Esophagus muscularis mucosa (tissue), 4 donors: ENCODE results near the gene ACVRL1. TPM values are rescaled to one million over a fixed set of nuclear protein-coding genes. Genes with fewer than 3 reads are reported as not detected.

Experiments used
- DNase-seq: peaks from one replicate; pipeline ENCODE4 v3.0.0-alpha.2; 2017; ENCODE audit errors: extremely low spot score
- H3K27ac ChIP-seq, 4 donors: fragments of 200-600 bp; sonication (generic); replicated peaks in 1 of 4; 1 replicate in 3 of 4; 2 replicates in 1 of 4; pipeline ENCODE4 v1.5.1; 2016 to 2019; ENCODE audit warnings: mild to moderate bottlenecking in 1 of 4
- H3K27me3 ChIP-seq, 4 donors: fragments of 200-600 bp; sonication (generic); one replicate each; pipeline versions ENCODE4 v1.5.1 to v1.6.0; 2016 to 2019
- H3K36me3 ChIP-seq, 4 donors: fragments of 200-600 bp; sonication (generic); one replicate each; pipeline ENCODE4 v1.5.1; 2016 to 2019
- H3K4me1 ChIP-seq, 4 donors: fragments of 200-600 bp; sonication (generic); one replicate each; pipeline ENCODE4 v1.5.1; 2016 to 2019
- H3K4me3 ChIP-seq, 4 donors: fragments of 200-600 bp; sonication (generic); 1 replicate in 2 of 4; 2 replicates in 2 of 4; pipeline ENCODE4 v1.5.1; 2016 to 2019; ENCODE audit warnings: mild to moderate bottlenecking in 4 of 4, moderate library complexity in 1 of 4
- H3K9me3 ChIP-seq, 4 donors: fragments of 200-600 bp; sonication (generic); 1 replicate in 3 of 4; 2 replicates in 1 of 4; pipeline ENCODE4 v1.5.1; 2016 to 2019
- EP300 ChIP-seq: sonication (generic); formaldehyde crosslinking; IDR thresholded peaks from one replicate; pipeline ENCODE4 v1.6.1; 2017; ENCODE audit warnings: antibody characterized with exemption
- POLR2A ChIP-seq: fragments of 450-650 bp; IDR thresholded peaks from one replicate; pipeline ENCODE4 v1.6.1; 2017; ENCODE audit warnings: antibody characterized with exemption, moderate library complexity, mild to moderate bottlenecking, low read depth
- POLR2AphosphoS5 ChIP-seq, 2 donors: sonication (generic); formaldehyde crosslinking; IDR thresholded peaks; one replicate each; pipeline ENCODE4 v1.6.1; 2017; ENCODE audit warnings: antibody characterized with exemption in 2 of 2
- WGBS: methylation state at CpG from one replicate; pipeline ENCODE4 v1.1.5; 2018; 5-methylcytosine and 5-hydroxymethylcytosine counted together
- intact Hi-C: fragments of 100-400 bp; cut with DNase I; formaldehyde crosslinking; loops from one replicate; pipeline ENCODE4 v1.15.1; 2023
- total RNA-seq, 4 donors: library from RNA; depleted of rRNA; stranded (reverse); fragments of >200 nt; gene quantifications; one replicate each; pipeline versions ENCODE4 v1.1.0 to v1.2.1, GENCODE V29; 2016
- TF ChIP-seq, protein P1 (sequence below), 3 experiments: fragments of 200-600 bp in 2 of 3; fragments of 450-650 bp in 1 of 3; sonication (generic) in 2 of 3; IDR thresholded peaks; one replicate each; pipeline ENCODE4 v1.5.1; 2017 to 2019; ENCODE audit warnings: antibody characterized with exemption in 3 of 3, mild to moderate bottlenecking in 2 of 3, moderate library complexity in 1 of 3

ACVRL1 gene
- total RNA-seq, 4 donors from 2014 or later, result 124 to 149 (median 125) TPM

DNA sequence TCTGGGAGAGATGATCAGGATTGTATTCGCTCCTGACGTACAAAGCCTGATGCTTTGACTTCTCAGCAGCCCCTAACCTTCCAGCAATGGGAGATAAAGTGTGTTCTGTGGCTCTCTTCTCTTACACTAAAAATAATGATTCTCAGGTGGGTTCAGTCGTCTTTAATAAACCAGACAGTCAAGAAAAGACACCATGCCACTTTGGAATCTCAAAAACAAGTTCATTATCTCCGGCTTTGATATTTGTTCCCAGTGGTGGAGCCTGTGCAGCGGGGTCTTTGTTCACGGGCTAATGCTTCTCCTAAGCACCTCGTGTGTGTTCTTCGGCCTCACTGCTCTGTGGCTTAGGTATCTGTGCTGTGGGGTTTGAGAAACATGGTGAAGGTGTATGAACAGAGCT, 45.8 kb downstream of the ACVRL1 start:
- TF ChIP-seq EP300 (no peak), POLR2AphosphoS5 (IDR thresholded peaks at IDR 0.05) (no peak), POLR2A (no peak)
- TF ChIP-seq, protein P1, sequence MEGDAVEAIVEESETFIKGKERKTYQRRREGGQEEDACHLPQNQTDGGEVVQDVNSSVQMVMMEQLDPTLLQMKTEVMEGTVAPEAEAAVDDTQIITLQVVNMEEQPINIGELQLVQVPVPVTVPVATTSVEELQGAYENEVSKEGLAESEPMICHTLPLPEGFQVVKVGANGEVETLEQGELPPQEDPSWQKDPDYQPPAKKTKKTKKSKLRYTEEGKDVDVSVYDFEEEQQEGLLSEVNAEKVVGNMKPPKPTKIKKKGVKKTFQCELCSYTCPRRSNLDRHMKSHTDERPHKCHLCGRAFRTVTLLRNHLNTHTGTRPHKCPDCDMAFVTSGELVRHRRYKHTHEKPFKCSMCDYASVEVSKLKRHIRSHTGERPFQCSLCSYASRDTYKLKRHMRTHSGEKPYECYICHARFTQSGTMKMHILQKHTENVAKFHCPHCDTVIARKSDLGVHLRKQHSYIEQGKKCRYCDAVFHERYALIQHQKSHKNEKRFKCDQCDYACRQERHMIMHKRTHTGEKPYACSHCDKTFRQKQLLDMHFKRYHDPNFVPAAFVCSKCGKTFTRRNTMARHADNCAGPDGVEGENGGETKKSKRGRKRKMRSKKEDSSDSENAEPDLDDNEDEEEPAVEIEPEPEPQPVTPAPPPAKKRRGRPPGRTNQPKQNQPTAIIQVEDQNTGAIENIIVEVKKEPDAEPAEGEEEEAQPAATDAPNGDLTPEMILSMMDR (IDR thresholded peaks at IDR 0.05), result no peak
- intact Hi-C loops, result no loop called here
- no peaks in the 10 kb centered on the region for H3K27me3 ChIP-seq
- WGBS, result 64% methylated on average over 8 of the region's 8 CpGs
- H3K4me3 ChIP-seq, result peak overlapping the region; percentile 74 to 100 (median 96)
- peak overlapping the region; percentile 88 to 94 (median 90) for H3K27ac ChIP-seq
- no peaks in the 10 kb centered on the region for H3K9me3 ChIP-seq
- DNase-seq, result no peak
- peaks cover 17 to 61% (median 53%) of the 10 kb centered on the region in 4 donors for H3K4me1 ChIP-seq
- no peaks in the 10 kb centered on the region for H3K36me3 ChIP-seq

DNA sequence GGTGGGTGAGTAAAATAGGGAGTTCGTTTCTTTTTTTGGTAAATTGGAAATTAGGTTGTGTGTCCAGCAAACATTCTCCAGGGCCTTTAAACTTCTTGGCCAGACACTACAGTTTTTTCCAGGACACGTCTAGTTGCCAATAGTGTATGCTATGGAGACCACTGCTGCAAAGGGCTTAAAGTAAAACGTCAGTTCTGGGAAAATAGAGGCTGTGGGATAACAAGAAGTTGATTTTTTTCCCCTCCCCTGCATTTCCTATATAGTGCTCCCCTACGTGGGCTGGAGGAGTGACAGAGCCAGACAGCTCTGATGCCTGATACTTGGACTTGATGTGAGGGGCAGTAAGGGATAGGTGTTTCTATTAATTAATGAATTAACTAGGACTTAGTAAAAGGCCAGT, 46.6 kb downstream of the ACVRL1 start:
- intact Hi-C loops, result no loop called here
- 19% methylated on average over 4 of the region's 4 CpGs for WGBS
- H3K27ac ChIP-seq, result peak overlapping the region; percentile 88 to 94 (median 90)
- H3K4me1 ChIP-seq, result peaks cover 20 to 67% (median 60%) of the 10 kb centered on the region in 4 donors
- TF ChIP-seq POLR2A (no peak), EP300 (no peak), POLR2AphosphoS5 (IDR thresholded peaks at IDR 0.05) (no peak)
- TF ChIP-seq, protein P1 (IDR thresholded peaks at IDR 0.05), result no peak
- no peaks in the 10 kb centered on the region for H3K27me3 ChIP-seq
- no peaks in the 10 kb centered on the region for H3K9me3 ChIP-seq
- H3K36me3 ChIP-seq, result no peaks in the 10 kb centered on the region
- DNase-seq, result no peak
- H3K4me3 ChIP-seq, result peak overlapping the region; percentile 18 to 100 (median 86)

DNA sequence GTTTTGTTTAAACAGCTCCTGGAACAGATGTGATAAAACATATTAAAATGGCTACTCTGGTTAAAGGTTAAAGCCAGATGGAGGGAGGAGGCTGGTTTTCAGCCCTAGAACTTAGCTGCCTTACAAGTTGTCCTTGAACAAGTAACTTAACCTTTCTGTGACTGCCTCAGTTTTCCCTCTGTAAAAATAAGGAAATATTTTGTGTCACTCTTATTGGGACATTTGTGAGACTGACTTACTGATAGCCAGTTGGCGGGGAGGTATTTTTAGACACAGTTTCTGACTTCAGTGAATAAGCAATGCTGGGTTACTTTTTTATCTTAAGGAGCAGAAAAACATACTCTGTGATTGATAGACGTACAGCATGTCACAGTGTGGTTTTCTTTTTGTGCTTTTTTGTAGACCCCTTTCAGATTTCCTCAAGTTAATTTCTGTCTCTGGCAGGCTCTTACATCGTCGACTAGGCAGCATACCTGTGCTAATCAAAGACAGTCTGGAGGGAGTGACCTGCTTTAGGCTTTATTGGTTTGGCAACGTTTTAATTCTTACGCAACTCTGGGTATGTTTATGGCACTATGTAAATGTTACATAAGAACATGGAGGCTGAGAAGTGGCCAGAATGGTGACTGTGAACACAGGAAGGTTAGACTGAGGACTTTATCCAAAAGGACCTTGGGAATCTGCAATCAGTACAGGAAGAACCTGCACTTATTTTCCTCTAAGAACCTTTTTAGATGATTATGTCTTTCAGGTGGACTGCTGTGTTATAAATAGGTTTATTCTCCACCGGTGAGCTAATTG, 47.5 kb downstream of the ACVRL1 start:
- intact Hi-C loops, result no loop called here
- no peak for DNase-seq
- Histone ChIP-seq H3K4me1 (peaks cover 25 to 75% (median 68%) of the 10 kb centered on the region in 4 donors), H3K9me3 (no peaks in the 10 kb centered on the region), H3K4me3 (peak overlapping the region in 1 of 4 donors; percentile 99), H3K27me3 (no peaks in the 10 kb centered on the region), H3K27ac (peak overlapping the region; percentile 88 to 94 (median 90)), H3K36me3 (no peaks in the 10 kb centered on the region)
- 49% methylated on average over 7 of the region's 7 CpGs for WGBS
- no peak for TF ChIP-seq POLR2A
- no peak for TF ChIP-seq POLR2AphosphoS5 (IDR thresholded peaks at IDR 0.05)
- TF ChIP-seq, protein P1 (IDR thresholded peaks at IDR 0.05), result no peak
- TF ChIP-seq EP300, result no peak

DNA sequence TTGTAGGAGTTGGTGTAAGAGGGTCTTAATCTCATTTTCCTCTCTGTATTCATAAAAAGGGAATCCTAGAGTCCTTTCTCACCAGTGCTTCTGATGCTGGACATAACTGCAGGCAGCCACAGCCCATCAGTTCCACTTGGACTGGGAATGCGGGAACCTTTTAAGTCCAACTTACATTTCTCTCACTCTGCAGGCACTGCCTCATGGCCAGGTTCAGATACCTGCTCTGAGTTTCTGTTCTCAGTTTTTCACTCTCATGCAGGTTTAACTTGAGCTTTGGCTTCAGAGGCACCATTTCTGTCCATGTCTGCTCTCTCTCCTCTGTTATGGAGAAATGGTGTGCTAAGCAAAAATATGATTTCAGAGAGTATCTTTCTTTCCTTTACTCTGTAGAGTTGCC, 48.4 kb downstream of the ACVRL1 start:
- Histone ChIP-seq H3K27me3 (no peaks in the 10 kb centered on the region), H3K4me3 (no peak overlapping the region), H3K9me3 (no peaks in the 10 kb centered on the region), H3K36me3 (peaks cover 0 to 4% (median 0%) of the 10 kb centered on the region in 4 donors), H3K4me1 (peaks cover 25 to 79% (median 74%) of the 10 kb centered on the region in 4 donors), H3K27ac (peak overlapping the region in 1 of 4 donors; percentile 22)
- no peak for DNase-seq
- no peak for TF ChIP-seq POLR2AphosphoS5 (IDR thresholded peaks at IDR 0.05)
- WGBS, result 90% methylated on average over 1 of the region's 1 CpG
- intact Hi-C loops, result no loop called here

DNA sequence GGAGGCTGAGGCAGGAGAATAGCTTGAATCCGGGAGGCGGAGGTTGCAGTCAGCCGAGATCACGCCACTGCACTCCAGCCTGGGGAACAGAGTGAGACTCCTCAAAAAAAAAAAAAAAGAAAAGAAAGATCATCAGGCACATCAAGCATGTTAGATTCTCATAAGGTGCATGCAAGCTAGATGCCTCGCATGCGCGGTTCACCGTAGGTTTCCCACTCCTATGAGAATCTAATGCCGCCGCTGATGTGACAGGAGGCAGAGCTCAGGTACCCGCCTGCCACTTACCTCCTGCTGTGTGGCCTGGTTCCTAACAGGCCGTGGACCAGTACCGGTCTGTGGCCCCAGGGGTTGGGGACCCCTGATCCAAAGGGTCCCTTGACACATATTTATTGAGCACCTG, 51.2 kb downstream of the ACVRL1 start:
- Histone ChIP-seq H3K27ac (no peak overlapping the region), H3K27me3 (no peaks in the 10 kb centered on the region), H3K4me3 (no peak overlapping the region), H3K4me1 (peaks cover 24 to 79% (median 74%) of the 10 kb centered on the region in 4 donors), H3K9me3 (no peaks in the 10 kb centered on the region), H3K36me3 (peaks cover 0 to 7% (median 2%) of the 10 kb centered on the region in 4 donors)
- no peak for DNase-seq
- WGBS, result 98% methylated on average over 13 of the region's 13 CpGs
- intact Hi-C loops, result no loop called here
- TF ChIP-seq, protein P1 (IDR thresholded peaks at IDR 0.05), result no peak
- no peak for TF ChIP-seq EP300
- TF ChIP-seq POLR2A, result no peak
- TF ChIP-seq POLR2AphosphoS5 (IDR thresholded peaks at IDR 0.05), result no peak
